GM12872 (cell line): ENCODE data around the gene ACER1.

Source experiments
- TF ChIP-seq, protein P1 (sequence below): IDR thresholded peaks from 3 replicates; pipeline ENCODE4 v1.5.1; 2011; ENCODE audit warnings: low read depth, mild to moderate bottlenecking, low read length, moderate library complexity; ENCODE audit not compliant: insufficient read depth

Gene ACER1

DNA sequence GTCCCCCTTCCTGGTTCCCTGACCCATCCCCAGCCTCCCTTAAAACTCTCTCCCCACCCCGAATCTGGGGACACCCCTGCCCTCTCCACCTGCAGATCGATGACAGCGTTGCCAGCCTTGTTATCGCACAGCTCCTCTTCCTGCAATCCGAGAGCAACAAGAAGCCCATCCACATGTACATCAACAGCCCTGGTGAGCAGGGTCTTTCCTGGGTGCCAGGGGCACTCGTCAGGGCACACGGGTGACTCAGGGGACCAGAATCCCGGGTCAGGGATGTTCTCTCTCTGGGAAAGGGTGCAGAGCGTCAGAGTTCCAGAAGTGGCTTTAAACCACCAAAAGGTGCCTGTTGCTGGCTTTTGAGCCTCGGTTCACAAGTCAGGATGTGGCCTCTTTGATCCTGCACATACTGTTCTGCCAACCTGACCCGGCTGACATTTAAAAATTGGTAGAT, 29.0 kb upstream of the ACER1 start:
- TF ChIP-seq, protein P1, sequence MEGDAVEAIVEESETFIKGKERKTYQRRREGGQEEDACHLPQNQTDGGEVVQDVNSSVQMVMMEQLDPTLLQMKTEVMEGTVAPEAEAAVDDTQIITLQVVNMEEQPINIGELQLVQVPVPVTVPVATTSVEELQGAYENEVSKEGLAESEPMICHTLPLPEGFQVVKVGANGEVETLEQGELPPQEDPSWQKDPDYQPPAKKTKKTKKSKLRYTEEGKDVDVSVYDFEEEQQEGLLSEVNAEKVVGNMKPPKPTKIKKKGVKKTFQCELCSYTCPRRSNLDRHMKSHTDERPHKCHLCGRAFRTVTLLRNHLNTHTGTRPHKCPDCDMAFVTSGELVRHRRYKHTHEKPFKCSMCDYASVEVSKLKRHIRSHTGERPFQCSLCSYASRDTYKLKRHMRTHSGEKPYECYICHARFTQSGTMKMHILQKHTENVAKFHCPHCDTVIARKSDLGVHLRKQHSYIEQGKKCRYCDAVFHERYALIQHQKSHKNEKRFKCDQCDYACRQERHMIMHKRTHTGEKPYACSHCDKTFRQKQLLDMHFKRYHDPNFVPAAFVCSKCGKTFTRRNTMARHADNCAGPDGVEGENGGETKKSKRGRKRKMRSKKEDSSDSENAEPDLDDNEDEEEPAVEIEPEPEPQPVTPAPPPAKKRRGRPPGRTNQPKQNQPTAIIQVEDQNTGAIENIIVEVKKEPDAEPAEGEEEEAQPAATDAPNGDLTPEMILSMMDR = no peak

GRCh38 chr19:6362027-6362350, 28.6 kb upstream of the ACER1 start:
- TF ChIP-seq, protein P1 = no peak

DNA sequence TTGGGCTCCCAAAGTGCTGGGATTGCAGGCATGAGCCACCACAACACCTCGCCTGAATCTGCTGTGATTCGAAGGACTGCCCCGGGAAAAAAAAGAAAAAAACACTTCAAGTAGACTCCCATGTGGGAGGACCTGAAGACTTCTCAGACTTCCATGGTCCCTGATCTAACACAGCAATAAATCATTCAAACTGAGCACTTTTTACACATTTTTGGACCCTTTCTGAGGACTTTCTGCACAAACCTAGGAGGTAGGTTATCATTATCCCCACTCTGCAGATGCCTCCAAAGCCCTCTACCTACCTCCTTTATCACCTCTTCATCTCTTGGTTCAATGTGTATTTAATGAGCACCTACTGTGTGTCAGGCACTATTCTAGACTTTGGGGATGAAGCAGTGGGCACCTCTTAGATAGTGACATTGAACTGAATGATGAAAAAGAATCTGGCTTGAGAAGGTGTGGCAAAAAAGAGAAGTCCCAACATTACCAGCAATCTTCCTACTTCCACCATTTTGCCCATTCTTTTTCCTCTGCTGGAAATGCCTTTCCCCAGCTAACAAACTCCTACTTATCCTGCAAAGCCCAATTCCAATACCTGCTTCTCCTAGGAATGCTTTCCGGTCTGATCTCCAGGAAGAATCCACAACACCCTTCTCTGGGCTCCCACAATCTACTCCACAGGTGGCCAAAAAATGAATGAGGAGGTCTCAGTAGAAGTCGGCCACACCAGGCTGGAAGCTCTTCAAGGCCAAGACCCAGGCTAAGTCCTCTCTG, 26.3 kb upstream of the ACER1 start:
- TF ChIP-seq, protein P1 = no peak

- TF ChIP-seq, protein P1 = no peak
Measured at GRCh38 chr19:6358003-6358402, 24.6 kb upstream of the ACER1 start.

- TF ChIP-seq, protein P1 = no peak
Measured at GRCh38 chr19:6357174-6357573, 23.8 kb upstream of the ACER1 start.

DNA sequence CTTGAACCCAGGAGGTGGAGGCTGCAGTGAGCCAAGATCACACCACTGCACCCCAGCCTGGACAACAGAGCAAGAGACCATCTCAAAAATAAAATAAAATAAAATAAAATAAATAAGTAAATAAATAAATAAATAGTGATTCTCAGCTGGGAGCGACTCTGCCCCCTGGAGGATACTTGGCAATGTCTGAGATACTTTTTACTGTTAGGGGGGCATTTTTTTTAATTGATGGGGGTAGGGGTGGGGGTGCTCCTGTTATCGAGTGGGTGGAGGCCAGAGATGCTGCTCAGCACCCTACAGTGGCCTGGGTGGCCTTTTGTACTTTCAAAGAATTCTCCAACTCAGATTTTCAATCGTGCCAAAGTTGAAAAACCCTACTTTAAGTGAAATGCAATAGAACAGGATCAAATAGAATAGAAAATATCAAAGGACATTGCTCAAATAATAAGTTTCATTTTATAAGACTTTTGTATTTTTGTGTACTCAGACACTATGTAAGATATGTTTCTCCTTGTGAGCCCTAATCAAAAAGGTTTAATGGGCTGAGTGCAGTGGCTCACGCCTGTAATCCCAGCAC, 20.8 kb upstream of the ACER1 start:
- TF ChIP-seq, protein P1 = peak; percentile 25; the same call in 1 of the 3 replicates

- TF ChIP-seq, protein P1 = no peak
Measured at GRCh38 chr19:6352381-6353165, 19.2 kb upstream of the ACER1 start.
